HL-60 (cell line): ENCODE results near the gene OSBPL2.

Experiments
- DNase-seq, 2 experiments: peaks; one replicate each; pipeline ENCODE4 v3.0.0-alpha.2; 2010 to 2020; ENCODE audit warnings: low read depth in 1 of 2, low spot score in 1 of 2
- H3K27ac ChIP-seq: fragments of 250-450 bp; sonication (Bioruptor Pico); replicated peaks from 2 replicates; pipeline ENCODE4 v1.5.1; 2020; ENCODE audit warnings: mild to moderate bottlenecking, moderate library complexity
- H3K27me3 ChIP-seq: fragments of 250-450 bp; sonication (Bioruptor Pico); 2 replicates; pipeline ENCODE4 v1.5.1; 2021; ENCODE audit warnings: mild to moderate bottlenecking, moderate library complexity; ENCODE audit not compliant: insufficient read depth, poor library complexity, severe bottlenecking
- H3K4me3 ChIP-seq: replicated peaks from 2 replicates; pipeline ENCODE4 v1.5.1; 2011; ENCODE audit warnings: mild to moderate bottlenecking, control low read depth, low read length; ENCODE audit not compliant: insufficient read depth
- GABPA ChIP-seq: IDR thresholded peaks from 2 replicates; pipeline ENCODE4 v1.6.1; 2012; ENCODE audit warnings: low read depth
- POLR2AphosphoS5 ChIP-seq: IDR thresholded peaks from 2 replicates; pipeline ENCODE4 v1.6.1; 2012; ENCODE audit warnings: low read depth
- SPI1 ChIP-seq: IDR thresholded peaks from 2 replicates; pipeline ENCODE4 v1.6.1; 2012; ENCODE audit warnings: low read depth, mild to moderate bottlenecking, borderline replicate concordance
- TF ChIP-seq, protein P1 (sequence below): IDR thresholded peaks from 2 replicates; pipeline ENCODE4 v1.6.1; 2012; ENCODE audit warnings: low read depth; ENCODE audit not compliant: insufficient replicate concordance
- TF ChIP-seq, protein P2 (sequence below): IDR thresholded peaks from one replicate; pipeline ENCODE4 v1.5.1; 2011; ENCODE audit warnings: low read length, control low read depth, inconsistent platforms; ENCODE audit not compliant: insufficient read depth

OSBPL2 gene

DNA sequence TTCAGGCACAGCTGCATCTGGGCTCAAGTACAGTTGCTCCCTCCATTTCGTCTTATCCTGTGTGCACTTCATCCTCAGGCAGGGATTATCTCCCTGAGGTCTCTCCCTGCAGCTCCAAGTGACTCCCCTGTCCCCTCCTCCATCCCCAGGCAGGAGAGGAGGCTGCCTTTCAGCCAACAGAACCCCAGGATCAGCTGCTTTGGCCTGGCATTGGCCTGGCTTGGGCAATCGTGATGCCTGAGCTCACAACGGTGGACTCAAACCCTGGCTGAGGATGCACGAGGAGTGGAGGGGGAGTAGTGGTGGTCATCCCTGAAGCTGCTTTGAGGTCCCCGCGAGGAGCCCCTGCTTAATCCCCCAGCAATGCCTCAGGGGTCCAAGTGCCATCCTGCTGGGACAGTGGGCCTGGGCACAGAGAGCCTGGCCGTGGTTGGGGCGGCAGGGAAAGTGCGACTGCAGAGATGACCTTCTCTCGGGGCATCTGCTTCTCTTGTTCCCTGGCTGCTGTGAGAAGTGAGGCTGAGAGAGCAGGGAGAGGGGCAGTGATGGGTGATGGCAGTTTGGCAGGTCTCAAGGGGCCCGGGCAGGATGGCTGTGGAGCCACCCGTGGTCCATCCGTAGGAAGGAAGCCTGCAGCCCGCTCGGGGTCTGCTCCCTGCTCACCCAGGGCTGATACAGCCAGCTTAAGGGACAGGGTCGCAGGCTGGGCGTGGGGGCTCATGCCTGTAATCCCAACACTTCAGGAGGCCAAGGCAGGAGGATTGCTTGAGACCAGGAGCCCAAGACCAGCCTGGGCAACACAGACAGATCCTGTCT lies 12.3 kb upstream of the OSBPL2 start:
- peaks cover 22% of the 10 kb centered on the region for H3K27me3 ChIP-seq

DNA sequence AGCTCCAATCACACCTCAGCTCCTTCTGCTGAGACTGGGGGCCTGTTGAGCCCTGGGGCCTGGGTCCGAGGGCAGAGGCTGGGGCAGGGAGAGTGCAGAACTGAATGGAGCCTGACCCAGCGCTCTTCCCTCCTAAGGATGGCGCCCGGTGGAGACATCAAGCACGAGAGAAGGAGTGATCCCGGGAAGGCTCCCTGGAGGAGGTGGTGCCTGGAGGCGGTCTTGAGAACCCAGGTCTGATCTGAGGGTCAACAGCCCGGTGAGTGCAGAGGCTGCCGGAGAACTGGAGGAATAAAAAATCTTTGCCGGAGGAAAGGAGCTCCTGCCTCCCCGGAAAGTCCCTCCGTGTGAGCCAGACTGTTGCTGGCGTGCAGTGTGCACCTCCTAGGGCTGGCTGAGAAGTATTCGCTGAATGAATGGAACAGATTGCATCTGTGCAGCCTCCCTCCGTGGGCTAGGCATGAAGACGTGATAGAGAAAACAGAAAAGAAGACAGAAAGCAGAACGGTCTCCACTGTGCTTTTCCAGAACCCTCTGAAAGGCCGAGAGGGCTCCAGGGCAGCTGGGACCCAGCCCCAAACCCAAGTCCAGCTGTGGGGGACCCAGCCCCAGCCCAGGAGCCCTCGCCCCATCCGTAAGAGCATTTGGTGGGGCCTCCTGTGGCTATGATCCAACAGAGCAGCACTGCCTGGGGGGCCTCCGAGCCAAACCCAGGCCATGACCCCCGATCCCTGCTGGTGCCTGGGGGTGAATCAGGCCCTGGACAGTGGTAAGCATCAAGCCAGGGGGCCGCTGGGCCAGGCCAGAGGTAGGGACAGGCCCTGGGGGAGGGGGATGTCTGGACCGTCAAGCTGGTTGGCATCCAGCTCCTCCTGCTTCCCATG lies 11.4 kb upstream of the OSBPL2 start:
- H3K4me3 ChIP-seq: no peak overlapping the region

More for the DNA sequence above, 12.3 kb upstream of the OSBPL2 start:
- DNase-seq: no peak
- no peak overlapping the region for H3K27ac ChIP-seq
- TF ChIP-seq, protein P1, sequence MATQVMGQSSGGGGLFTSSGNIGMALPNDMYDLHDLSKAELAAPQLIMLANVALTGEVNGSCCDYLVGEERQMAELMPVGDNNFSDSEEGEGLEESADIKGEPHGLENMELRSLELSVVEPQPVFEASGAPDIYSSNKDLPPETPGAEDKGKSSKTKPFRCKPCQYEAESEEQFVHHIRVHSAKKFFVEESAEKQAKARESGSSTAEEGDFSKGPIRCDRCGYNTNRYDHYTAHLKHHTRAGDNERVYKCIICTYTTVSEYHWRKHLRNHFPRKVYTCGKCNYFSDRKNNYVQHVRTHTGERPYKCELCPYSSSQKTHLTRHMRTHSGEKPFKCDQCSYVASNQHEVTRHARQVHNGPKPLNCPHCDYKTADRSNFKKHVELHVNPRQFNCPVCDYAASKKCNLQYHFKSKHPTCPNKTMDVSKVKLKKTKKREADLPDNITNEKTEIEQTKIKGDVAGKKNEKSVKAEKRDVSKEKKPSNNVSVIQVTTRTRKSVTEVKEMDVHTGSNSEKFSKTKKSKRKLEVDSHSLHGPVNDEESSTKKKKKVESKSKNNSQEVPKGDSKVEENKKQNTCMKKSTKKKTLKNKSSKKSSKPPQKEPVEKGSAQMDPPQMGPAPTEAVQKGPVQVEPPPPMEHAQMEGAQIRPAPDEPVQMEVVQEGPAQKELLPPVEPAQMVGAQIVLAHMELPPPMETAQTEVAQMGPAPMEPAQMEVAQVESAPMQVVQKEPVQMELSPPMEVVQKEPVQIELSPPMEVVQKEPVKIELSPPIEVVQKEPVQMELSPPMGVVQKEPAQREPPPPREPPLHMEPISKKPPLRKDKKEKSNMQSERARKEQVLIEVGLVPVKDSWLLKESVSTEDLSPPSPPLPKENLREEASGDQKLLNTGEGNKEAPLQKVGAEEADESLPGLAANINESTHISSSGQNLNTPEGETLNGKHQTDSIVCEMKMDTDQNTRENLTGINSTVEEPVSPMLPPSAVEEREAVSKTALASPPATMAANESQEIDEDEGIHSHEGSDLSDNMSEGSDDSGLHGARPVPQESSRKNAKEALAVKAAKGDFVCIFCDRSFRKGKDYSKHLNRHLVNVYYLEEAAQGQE: no peak
- TF ChIP-seq, protein P2, sequence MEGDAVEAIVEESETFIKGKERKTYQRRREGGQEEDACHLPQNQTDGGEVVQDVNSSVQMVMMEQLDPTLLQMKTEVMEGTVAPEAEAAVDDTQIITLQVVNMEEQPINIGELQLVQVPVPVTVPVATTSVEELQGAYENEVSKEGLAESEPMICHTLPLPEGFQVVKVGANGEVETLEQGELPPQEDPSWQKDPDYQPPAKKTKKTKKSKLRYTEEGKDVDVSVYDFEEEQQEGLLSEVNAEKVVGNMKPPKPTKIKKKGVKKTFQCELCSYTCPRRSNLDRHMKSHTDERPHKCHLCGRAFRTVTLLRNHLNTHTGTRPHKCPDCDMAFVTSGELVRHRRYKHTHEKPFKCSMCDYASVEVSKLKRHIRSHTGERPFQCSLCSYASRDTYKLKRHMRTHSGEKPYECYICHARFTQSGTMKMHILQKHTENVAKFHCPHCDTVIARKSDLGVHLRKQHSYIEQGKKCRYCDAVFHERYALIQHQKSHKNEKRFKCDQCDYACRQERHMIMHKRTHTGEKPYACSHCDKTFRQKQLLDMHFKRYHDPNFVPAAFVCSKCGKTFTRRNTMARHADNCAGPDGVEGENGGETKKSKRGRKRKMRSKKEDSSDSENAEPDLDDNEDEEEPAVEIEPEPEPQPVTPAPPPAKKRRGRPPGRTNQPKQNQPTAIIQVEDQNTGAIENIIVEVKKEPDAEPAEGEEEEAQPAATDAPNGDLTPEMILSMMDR: no peak
- TF ChIP-seq POLR2AphosphoS5 (no peak), SPI1 (no peak), GABPA (no peak)
- H3K4me3 ChIP-seq: no peak overlapping the region

DNA sequence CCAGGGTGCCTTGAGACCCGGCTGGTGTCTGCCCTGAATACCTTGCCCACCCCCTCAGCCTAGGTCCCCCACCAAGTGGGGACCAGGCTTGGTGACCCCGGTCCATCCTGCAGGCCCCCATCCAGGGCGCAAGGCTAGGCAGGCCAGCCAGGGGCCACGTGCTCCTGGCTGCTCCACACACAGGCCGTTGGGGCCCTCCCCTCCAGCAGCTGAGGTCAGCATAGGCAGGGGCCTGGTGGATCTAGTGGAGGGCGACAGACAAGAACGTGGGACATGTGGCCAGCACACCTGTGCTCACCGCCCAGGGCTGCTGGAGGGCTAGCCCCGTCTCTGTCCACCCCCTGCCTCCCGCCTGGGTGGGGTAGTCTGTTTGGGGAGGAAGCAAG lies 10.7 kb upstream of the OSBPL2 start:
- Histone ChIP-seq H3K27me3 (peaks cover 8% of the 10 kb centered on the region), H3K4me3 (no peak overlapping the region), H3K27ac (no peak overlapping the region)
- no peak for DNase-seq
- TF ChIP-seq, protein P1: no peak
- TF ChIP-seq GABPA (no peak), SPI1 (no peak), POLR2AphosphoS5 (no peak)
- TF ChIP-seq, protein P2: no peak

More for the DNA sequence above, 11.4 kb upstream of the OSBPL2 start:
- no peak for DNase-seq
- Histone ChIP-seq H3K27me3 (peaks cover 14% of the 10 kb centered on the region), H3K27ac (no peak overlapping the region)
- TF ChIP-seq, protein P2: no peak
- no peak for TF ChIP-seq GABPA
